Stimulated activated CD4-positive, alpha-beta T cell treated with anti-CD3 and anti-CD28 coated beads, TNF-alpha, amount 100 ng/mL, for 4 hours (primary cell): Measurements from ENCODE around the gene CAPZA1.

Experiments
- DNase-seq, 3 experiments: peaks; one replicate each; pipeline ENCODE4 v3.0.0-alpha.2; 2020; ENCODE audit warnings: low read depth in 3 of 3

Gene CAPZA1

DNA sequence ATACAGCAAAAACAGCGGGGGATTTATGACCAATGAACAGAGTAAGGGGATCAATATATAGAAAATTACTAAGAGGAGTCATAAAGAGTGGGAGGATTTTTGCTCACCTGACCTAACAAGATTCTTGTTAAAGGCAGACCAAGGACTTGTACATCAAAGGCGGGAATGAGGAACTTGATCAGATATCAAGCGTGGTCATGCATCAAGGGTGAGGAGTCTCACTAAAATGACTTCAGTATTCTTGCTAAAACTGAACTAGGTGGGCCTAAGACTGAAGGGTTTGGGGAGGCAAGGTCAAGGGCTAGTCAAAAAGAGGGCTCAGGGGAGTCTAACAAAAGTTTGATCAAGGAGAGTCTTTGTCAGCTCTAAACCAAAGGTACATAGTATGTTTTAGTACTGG is 56.9 kb downstream of the CAPZA1 start:
- DNase-seq = no peak

- no peak for DNase-seq
These were observed 57.9 kb downstream of the CAPZA1 start for GRCh38 chr1:112677501-112677900.

GRCh38 chr1:112678605-112679004 is 59.0 kb downstream of the CAPZA1 start:
- DNase-seq = no peak

DNA sequence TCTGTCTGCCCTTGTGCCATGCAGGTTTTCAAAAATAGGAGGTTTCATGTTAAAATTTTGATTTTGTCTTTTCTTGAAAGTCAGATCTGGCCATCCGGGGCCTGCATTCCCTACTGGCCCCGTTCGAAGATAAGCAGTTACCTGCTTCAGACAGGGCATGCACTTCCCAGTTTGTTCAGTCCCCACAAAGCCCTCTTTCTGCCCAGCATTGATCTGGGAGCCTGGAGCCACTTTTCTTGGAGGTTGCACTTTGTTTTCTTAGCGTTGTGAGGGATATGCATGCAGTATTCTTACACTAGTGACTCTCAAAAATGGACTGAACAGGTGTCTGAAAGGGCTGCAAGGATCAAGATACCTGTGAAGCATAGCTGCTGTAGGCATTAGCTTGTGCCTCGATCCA is 66.3 kb downstream of the CAPZA1 start:
- no peak for DNase-seq

DNA sequence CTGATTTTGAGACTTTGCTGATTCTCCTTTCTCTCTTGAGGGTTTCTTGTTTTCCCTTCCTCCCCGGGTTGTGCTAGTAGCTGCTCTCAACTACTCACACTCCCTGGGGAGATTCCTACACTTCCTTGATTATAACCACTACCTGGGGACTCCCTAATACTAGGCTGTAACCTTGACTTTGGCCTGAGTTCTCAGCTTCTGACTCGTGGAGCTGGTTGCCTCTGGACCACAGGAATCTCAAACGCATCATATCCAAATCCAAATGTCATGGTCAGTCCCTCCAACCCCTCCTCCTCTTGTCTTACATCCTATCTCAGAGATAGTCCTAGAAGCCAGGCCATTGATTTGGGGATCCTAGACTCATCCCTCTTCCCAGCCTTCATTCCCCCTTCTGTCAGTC is 66.8 kb downstream of the CAPZA1 start:
- DNase-seq = no peak

DNA sequence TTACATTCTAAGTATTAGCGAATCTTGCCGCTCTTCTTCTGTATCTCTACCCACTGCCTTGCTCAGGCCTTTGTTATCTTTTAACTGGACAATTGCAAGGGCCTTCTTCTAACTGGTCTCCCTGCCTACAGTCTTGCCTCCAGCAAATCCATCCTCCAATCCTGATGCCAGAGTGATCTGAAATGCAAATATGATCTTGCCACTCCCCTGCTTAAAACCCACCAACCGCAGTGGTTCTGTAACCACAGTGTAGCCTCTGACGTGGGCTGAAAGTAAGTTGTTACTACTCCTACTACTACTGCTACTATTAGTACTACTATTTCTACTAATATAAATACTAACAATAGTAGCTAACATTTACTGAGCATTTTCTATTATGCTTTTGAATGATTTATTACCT is 67.2 kb downstream of the CAPZA1 start:
- no peak for DNase-seq

- DNase-seq = no peak
These were observed 67.7 kb downstream of the CAPZA1 start for GRCh38 chr1:112687361-112687760.

GRCh38 chr1:112687785-112688496 is 68.3 kb downstream of the CAPZA1 start:
- no peak for DNase-seq

DNA sequence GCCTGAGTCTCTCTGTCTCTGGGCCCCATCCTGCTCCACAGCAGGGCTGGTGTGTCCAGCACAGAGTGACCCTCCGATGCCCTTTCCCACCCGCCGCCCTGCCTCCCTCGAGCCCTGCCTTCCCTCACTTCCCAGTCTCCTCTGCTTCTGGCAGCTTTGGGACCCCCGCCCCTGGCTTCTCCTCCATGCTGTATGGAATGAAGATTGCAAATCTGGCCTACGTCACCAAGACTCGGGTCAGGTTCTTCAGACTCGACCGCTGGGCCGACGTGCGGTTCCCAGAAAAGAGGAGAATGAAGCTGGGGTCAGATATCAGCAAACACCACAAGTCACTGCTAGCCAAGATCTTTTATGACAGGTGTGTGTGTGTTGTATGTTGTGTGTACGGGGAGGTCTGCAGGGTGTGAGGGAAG is 69.2 kb downstream of the CAPZA1 start:
- DNase-seq = no peak

DNA sequence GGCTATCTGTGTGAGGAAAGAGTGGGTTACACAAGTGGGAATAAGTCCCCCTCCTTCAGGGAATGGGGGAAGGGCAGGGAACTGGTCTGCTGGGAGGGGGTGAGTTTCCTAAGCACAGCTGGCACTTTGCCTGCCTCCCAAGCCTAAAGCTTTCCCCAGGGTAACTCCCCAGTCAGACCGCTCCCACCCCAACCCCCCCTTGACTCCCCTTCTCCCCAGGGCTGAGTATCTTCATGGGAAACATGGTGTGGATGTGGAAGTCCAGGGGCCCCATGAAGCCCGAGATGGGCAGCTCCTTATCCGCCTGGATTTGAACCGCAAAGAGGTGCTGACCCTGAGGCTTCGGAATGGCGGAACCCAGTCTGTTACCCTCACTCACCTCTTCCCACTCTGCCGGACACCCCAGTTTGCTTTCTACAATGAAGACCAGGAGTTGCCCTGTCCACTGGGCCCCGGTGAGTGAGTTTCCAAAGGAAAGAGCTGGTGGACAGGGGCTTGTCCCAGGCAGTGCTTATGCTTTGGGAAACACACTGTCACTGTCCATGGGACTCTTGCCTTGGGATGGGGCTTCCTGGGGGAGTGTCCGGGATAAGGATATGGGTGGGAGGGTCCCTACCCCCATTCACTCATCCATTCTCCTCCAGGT is 69.7 kb downstream of the CAPZA1 start:
- no peak for DNase-seq

GRCh38 chr1:112689842-112690237 is 70.2 kb downstream of the CAPZA1 start:
- no peak for DNase-seq

- DNase-seq = no peak
These were observed 73.0 kb downstream of the CAPZA1 start for GRCh38 chr1:112692681-112693080.

DNA sequence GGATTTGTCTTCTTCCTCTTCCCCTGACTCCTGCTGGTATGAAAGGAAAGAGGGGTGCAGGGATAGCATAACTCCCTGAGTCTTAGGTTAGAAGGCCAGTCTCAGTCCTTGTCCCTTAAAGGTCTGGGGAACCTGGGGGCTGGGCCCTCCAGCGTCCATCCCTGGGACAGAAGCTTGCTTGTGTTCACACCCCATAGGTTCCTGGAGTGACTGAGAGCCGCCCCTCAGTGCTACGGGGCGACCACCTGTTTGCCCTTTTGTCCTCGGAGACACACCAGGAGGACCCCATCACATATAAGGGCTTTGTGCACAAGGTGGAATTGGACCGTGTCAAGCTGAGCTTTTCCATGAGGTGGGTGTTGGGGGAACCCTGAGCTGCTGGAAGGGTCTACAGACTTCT is 74.2 kb downstream of the CAPZA1 start:
- no peak for DNase-seq

DNA sequence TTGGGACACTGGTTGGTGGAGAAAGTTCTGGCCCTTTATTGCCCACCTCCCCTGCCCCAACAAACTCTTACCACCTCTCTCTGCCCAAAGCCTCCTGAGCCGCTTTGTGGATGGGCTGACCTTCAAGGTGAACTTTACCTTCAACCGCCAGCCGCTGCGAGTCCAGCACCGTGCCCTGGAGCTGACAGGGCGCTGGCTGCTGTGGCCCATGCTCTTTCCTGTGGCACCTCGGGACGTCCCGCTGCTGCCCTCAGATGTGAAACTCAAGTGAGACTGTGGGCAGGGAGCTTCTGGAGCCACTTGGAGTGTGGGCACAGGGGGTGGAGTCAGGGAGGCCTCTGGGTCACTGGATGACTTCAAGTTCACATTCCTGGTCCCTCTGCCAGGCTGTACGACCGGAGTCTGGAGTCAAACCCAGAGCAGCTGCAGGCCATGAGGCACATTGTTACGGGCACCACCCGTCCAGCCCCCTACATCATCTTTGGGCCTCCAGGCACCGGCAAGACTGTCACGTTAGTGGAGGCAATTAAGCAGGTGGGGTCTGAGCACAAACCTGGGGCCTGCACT is 74.8 kb downstream of the CAPZA1 start:
- DNase-seq = no peak

DNA sequence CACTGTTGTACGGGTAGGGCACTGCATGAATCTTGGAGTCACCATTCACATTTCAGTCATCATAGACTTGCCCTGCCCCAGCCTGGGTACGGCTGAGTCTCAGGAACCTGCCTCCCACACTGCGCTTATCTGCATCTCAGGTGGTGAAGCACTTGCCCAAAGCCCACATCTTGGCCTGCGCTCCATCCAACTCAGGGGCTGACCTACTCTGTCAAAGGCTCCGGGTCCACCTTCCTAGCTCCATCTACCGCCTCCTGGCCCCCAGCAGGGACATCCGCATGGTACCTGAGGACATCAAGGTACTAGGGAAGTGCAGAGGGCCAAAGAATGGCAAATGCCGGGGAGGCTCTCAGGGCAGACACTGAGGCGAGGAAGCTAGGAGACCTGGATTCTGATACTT is 75.6 kb downstream of the CAPZA1 start:
- DNase-seq = no peak

- DNase-seq = no peak
These were observed 77.1 kb downstream of the CAPZA1 start for GRCh38 chr1:112696578-112697314.

DNA sequence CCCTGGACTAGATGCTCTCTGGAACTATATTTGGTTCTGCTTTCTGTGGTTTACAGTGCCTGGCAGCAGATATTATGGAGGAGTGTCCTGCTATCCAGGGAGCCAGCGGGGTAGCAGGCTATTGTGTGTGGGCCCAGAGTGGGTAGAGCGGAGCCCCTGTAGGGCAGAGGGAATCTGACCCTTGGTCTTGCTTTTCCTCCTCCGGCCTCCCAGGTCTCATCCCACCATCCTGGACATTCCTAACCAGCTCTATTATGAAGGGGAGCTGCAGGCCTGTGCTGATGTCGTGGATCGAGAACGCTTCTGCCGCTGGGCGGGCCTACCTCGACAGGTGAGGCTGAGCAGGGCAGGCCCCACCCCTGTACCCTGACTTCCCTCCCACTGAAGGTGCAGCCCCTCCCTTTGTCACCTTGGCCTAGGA is 78.2 kb downstream of the CAPZA1 start:
- DNase-seq = no peak

DNA sequence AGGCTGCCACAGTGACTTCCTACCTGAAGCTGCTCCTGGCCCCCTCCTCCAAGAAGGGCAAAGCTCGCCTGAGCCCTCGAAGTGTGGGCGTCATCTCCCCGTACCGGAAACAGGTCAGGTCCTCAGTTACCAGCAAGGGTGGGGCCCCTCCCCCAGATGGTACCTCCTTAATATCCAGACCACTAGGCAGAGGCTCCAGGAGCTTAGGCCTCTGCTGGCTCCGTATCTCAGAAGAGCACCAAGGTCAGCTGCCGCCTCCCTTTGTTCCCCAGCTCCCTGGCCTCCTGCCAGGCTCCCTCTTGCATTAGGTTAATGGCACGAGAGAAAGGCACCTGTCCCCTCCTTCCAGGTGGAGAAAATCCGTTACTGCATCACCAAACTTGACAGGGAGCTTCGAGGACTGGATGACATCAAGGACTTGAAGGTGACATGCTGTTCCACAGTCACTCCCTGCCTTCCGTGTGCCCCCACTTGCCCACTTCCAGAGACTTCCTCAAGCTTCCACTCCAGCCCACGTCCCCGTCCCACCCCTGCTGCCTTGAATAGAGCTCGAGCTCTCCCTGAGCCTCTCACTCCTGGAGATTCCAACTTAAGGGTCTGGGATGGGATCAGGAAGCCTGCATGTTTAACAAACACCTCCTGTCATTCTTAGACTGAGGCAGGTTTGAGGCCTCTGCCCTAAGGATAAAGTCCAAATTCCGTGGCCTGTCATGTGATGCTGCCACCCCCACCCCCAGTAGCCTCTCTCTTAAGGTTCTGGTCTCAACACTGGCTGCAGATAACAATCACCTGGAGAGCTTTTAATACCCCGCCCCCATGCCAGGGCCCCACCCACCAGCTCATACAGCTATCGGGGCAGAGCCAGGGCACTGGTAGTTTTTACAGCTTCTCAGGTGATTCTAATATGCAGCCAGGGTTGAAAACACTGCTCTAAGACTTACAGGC is 79.0 kb downstream of the CAPZA1 start:
- no peak for DNase-seq

DNA sequence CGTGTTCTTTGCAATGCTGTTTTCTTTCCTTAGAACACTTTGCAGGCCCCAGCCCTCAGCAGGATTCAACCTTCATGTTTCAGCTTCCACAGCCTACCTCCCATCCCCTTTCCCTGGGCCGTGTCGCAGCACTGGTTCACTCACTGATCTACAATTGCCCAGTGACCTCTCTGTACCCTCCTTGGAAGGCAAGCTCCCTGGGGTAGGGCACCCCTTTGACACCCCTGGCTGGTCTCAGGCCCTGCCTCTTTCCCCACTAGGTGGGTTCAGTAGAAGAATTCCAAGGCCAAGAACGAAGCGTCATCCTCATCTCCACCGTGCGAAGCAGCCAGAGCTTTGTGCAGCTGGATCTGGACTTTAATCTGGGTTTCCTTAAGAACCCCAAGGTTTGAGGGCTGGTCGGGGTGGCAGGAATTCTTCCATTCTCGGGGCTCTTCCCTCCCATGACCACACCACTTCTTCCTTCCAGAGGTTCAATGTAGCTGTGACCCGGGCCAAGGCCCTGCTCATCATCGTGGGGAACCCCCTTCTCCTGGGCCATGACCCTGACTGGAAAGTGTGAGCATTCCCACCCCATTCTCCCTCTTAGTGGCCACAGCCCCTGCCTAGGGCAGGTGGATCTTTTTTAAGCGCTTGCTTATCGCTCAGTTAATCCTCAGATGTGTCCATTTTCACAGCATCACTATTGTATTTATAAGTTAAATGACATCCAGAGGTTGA is 80.0 kb downstream of the CAPZA1 start:
- DNase-seq = no peak

DNA sequence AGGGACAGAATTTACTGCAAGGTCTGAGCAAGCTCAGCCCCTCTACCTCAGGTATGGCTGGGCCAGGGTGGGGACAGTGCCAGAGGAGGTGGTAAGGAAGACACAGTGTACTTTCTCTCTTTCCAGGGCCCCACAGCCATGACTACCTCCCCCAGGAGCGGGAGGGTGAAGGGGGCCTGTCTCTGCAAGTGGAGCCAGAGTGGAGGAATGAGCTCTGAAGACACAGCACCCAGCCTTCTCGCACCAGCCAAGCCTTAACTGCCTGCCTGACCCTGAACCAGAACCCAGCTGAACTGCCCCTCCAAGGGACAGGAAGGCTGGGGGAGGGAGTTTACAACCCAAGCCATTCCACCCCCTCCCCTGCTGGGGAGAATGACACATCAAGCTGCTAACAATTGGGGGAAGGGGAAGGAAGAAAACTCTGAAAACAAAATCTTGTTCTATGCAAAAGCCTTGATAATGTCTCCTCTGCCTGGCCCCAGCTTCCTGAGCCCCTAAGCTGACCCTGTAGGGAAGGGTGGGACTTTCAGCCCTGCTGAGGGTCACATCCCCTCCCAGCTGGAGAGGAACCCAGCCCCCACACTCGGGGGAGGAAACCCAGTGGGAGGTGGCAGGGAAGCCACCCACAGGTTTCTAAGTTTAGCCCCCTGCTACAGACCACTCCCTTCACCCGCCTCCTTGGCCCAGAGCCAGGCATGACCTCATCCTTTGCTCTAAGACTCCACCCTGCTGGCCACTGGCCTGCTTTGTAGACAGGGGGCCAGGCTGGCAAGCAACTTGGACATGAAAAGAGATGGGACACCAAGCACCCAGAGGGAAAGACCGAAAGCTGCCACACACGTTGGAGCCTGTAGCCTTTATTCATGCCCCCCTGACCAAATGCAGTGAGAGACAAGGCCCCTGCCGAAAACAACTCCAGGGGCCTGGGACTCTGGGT is 80.9 kb downstream of the CAPZA1 start:
- peak in 2 of 3 experiments; percentile 56 to 58 for DNase-seq
